ENCODE data around the gene EIF1B.

The EIF1B gene

DNA sequence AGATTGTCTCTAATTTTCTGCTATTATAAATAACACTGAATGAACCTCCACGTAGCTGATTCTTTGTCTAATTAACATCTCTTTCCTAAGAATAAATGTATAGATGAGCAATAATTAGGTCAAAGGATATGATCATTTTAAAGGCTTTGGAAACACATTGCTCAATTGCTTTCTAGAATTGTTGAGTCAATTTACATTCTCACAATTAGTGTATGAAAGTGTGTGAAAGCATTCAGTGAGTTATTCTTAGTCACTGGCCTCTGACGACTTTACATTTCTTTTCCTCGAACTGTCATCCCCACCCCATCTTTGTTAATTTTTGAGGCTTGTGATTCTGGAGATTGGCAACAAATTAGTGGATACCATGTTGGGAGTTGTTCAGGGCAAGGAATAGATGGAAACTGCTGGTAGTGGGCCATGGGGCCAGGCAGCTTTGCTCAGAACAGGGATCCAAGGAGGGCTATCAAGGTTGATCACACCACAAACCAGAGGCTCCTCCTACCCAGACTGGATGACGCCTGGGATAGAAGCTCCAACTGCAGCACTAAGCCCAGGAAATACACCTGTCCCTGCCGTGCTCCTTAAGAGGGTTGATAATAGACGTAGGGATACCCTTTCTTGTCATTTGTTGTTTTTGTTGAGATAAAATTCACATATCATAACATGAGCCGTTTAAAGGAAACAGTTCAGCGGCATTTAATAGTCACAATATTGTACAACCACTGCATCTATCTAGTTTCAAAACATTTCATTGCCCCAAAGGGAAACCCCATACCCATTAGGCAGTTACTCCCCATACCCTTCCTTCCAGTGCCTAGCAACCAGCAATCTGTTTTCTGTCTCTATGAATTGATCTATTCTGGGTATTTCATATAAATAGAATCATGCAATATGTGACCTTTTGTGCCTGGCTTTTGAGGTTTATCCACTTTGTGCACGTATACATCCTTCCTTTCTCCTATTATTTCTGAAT is 27.9 kb downstream of the EIF1B start:
- H3K27me3 ChIP-seq (ENCODE audit: low read depth), result no peaks in the 10 kb centered on the region
- H3K4me3 ChIP-seq, result no peak overlapping the region
- in situ Hi-C loops (cut with MboI; ENCODE audit: low sequenced_read_pairs), result loop anchor here (25.0 kb wide), 1 partner anchor 250 kb away; no protein-coding TSS in a partner anchor
- H3K9me3 ChIP-seq, result no peaks in the 10 kb centered on the region
- DNase-seq (ENCODE audit: low spot score in 2 of 2), result no peak
- H3K36me3 ChIP-seq (replicated peaks), result no peaks in the 10 kb centered on the region
- no peaks in the 10 kb centered on the region; the same call in 1 of the 2 replicates for H3K4me1 ChIP-seq

GRCh38 chr3:40339871-40340270 is 30.4 kb downstream of the EIF1B start:
- in situ Hi-C loops (cut with MboI; ENCODE audit: low sequenced_read_pairs), result loop anchor here (25.0 kb wide), 1 partner anchor 247 kb away; no protein-coding TSS in a partner anchor
- Histone ChIP-seq H3K27me3 (ENCODE audit: low read depth) (no peaks in the 10 kb centered on the region), H3K36me3 (replicated peaks) (no peaks in the 10 kb centered on the region), H3K4me1 (no peaks in the 10 kb centered on the region; the same call in 1 of the 2 replicates), H3K4me3 (no peak overlapping the region), H3K9me3 (no peaks in the 10 kb centered on the region)
- no peak for DNase-seq (ENCODE audit: low spot score in 2 of 2)

DNA sequence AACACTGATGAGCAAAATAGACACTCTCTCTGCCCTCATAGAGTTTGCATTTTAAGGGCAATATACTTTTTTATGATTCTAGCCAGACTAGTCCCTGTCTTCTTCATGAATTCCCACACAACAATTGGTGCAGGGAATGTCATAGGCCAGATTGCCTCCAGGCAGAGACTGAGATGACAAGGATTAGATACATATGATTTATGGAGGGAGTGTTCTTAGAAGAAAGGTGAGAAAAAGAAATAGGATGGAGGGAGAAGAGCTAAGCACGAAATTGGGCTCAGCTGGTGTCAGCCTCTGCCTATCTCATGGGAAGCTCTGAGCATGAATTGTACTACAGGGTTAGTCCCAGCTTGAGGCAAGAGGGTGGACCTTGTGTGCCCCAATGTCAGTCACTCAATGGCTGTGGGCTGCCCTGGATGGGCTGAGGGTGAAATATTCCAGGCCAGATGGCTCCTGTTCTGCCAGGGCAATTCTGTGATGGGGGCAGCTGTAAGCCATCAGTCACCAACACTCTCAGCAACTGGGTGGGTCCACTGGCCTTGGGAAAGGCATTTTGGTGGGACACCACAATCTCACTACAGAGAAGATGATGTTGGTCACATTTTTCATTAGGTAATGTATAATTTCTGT is 31.1 kb downstream of the EIF1B start:
- in situ Hi-C loops (cut with MboI; ENCODE audit: low sequenced_read_pairs), result loop anchor here (25.0 kb wide), 1 partner anchor 247 kb away; no protein-coding TSS in a partner anchor

DNA sequence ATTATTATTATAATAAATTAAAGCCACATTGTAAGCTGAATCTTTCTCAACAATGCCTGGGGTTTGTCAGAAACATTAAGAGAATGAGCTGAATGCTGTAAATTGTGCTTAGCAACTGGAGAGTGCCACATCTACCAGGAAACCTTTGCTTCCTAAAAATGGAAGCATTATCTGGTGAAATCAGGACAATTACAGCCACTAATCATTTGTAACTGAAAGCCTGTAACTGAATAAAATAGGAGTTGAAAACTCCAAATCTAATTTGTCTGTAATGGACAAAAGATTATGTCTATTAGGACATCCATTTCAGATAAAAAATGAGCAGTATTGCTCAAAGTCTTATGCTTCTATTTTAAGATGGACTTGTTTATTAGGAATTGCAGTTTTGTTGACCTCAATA is 32.2 kb downstream of the EIF1B start:
- no peaks in the 10 kb centered on the region for H3K27me3 ChIP-seq (ENCODE audit: low read depth)
- in situ Hi-C loops (cut with MboI; ENCODE audit: low sequenced_read_pairs), result loop anchor here (25.0 kb wide), 1 partner anchor 246 kb away; no protein-coding TSS in a partner anchor
- no peaks in the 10 kb centered on the region; the same call in 1 of the 2 replicates for H3K4me1 ChIP-seq
- H3K36me3 ChIP-seq (replicated peaks), result no peaks in the 10 kb centered on the region
- no peak overlapping the region for H3K4me3 ChIP-seq
- DNase-seq (ENCODE audit: low spot score in 2 of 2), result no peak
- no peaks in the 10 kb centered on the region for H3K9me3 ChIP-seq

More for the DNA sequence above, 31.1 kb downstream of the EIF1B start:
- Histone ChIP-seq H3K27me3 (ENCODE audit: low read depth) (no peaks in the 10 kb centered on the region), H3K4me3 (no peak overlapping the region), H3K4me1 (no peaks in the 10 kb centered on the region; the same call in 1 of the 2 replicates), H3K36me3 (replicated peaks) (no peaks in the 10 kb centered on the region), H3K9me3 (no peaks in the 10 kb centered on the region)
- no peak for DNase-seq (ENCODE audit: low spot score in 2 of 2)

- Histone ChIP-seq H3K4me3 (no peak overlapping the region), H3K4me1 (no peaks in the 10 kb centered on the region), H3K36me3 (replicated peaks) (no peaks in the 10 kb centered on the region), H3K27me3 (ENCODE audit: low read depth) (peaks cover 6% of the 10 kb centered on the region), H3K9me3 (0 out of 2 replicates have a peak, but pooled peaks cover 2% of the 10 kb centered on the region)
- DNase-seq (ENCODE audit: low spot score in 2 of 2), result no peak
- in situ Hi-C loops (cut with MboI; ENCODE audit: low sequenced_read_pairs), result no loop called here
Observed at GRCh38 chr3:40350529-40350928, 41.0 kb downstream of the EIF1B start.

DNA sequence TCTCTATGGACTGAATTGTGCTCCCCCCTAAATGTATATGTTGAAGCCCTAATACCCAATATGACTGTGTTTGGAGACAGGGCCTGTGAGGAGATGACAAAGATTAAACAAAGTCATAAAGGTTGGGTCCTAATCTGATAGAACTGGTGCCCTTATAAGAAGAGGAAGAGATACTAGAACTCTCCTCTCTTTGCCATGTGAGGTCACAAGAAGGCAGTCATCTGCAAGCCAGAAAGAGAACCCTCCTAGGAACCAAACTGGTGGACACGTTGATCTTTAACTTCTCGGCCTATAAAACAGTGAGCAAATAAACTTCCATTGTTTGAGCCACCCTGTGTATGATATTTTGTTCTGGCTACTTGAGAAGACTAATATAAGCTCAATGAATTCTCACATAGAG is 45.9 kb downstream of the EIF1B start:
- Histone ChIP-seq H3K9me3 (0 out of 2 replicates have a peak, but pooled peaks cover 2% of the 10 kb centered on the region), H3K27me3 (ENCODE audit: low read depth) (peaks cover 6% of the 10 kb centered on the region), H3K4me3 (no peak overlapping the region), H3K36me3 (replicated peaks) (no peaks in the 10 kb centered on the region), H3K4me1 (no peaks in the 10 kb centered on the region)
- no peak for DNase-seq (ENCODE audit: low spot score in 2 of 2)
- in situ Hi-C loops (cut with MboI; ENCODE audit: low sequenced_read_pairs), result no loop called here

GRCh38 chr3:40358454-40358853 is 48.9 kb downstream of the EIF1B start:
- H3K4me3 ChIP-seq, result no peak overlapping the region
- H3K36me3 ChIP-seq (replicated peaks), result no peaks in the 10 kb centered on the region
- H3K27me3 ChIP-seq (ENCODE audit: low read depth), result no peaks in the 10 kb centered on the region
- H3K4me1 ChIP-seq, result no peaks in the 10 kb centered on the region
- no peak for DNase-seq (ENCODE audit: low spot score in 2 of 2)
- no peaks in the 10 kb centered on the region for H3K9me3 ChIP-seq
- in situ Hi-C loops (cut with MboI; ENCODE audit: low sequenced_read_pairs), result no loop called here
